Memory B cell (primary cell): ENCODE data around the gene ESPNL.
"Not testable (repeated sequence)": the region's sequence is repeated elsewhere in the genome, so short reads cannot be mapped to it uniquely, and the experiment has no call there.

ENCODE experiments used
- ATAC-seq: fragments of 150-1000 bp; cut with Tn5 transposase; 2 replicates; pipeline ENCODE4 v1.10.0; 2021; ENCODE audit warnings: low read depth, mild to moderate bottlenecking, moderate library complexity
- DNase-seq, 2 donors: peaks; one replicate each; pipeline ENCODE4 v3.0.0; 2022; ENCODE audit warnings: low spot score in 2 of 2
- H3K27ac Mint-ChIP-seq: one replicate; pipeline ENCODE4 v1.8.0; 2022; ENCODE audit warnings: mild to moderate bottlenecking, moderate library complexity, mixed read lengths
- H3K27me3 Mint-ChIP-seq: one replicate; pipeline ENCODE4 v1.8.0; 2022; ENCODE audit warnings: mixed read lengths
- H3K36me3 Mint-ChIP-seq: one replicate; pipeline ENCODE4 v1.8.0; 2022; ENCODE audit warnings: mild to moderate bottlenecking, mixed read lengths
- H3K4me1 Mint-ChIP-seq: one replicate; pipeline ENCODE4 v1.8.0; 2022; ENCODE audit warnings: mixed read lengths
- H3K4me3 Mint-ChIP-seq: one replicate; pipeline ENCODE4 v1.8.0; 2022; ENCODE audit warnings: mild to moderate bottlenecking, moderate library complexity, mixed read lengths
- H3K9me3 Mint-ChIP-seq: one replicate; pipeline ENCODE4 v1.8.0; 2022; ENCODE audit warnings: mixed read lengths

Gene ESPNL

GRCh38 chr2:238107525-238108422, 7.6 kb downstream of the ESPNL start:
- peak overlapping the region; percentile 98 for H3K4me3 Mint-ChIP-seq
- peak overlapping the region; percentile 99 for H3K27ac Mint-ChIP-seq
- H3K9me3 Mint-ChIP-seq = peaks cover 3% of the 10 kb centered on the region
- peaks cover 6% of the 10 kb centered on the region for H3K36me3 Mint-ChIP-seq
- H3K27me3 Mint-ChIP-seq = no peaks in the 10 kb centered on the region
- DNase-seq (peak; percentile 72 to 82), ATAC-seq (peak; percentile 94)
- H3K4me1 Mint-ChIP-seq = peaks cover 27% of the 10 kb centered on the region

DNA sequence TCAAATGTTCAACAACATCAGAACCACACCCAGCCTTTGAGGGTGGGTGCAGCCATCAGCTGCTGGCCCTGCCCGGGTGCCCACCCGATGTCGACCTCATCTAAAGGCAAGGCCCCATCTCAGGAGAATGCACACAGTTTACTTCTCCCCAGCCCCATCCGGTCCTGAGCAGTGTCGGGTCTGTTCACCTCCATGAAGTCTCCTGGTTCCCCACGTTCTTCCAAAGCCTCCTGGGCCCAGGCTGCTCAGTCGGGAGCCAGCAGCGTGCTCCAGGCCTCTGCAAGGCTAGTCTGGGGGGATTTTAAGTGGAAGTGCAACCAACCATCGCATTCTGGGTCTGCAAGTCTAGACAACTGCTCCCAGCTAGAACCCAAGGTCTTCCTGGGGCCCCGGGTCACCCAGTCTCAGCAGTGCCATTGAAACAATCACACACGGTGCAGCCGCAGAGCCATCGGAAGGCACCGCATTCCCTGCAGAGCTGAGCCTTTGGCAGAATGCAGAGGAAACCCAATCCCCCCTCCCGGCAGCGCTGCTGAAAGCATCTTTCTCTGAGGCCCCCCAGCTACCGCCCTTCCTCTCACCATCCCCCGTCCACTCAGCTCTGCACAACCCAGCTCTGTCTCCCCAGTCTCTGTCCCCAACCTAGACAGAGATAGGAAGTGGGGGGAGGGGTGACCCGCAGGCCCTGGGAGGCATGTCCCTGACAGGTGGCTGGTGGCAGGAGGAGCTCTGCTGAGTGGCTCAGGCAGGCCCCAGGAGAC, 8.5 kb downstream of the ESPNL start:
- Mint-ChIP-seq H3K4me3 (peak overlapping the region; percentile 98), H3K36me3 (peaks cover 11% of the 10 kb centered on the region), H3K27me3 (no peaks in the 10 kb centered on the region), H3K9me3 (peaks cover 7% of the 10 kb centered on the region), H3K4me1 (peaks cover 27% of the 10 kb centered on the region), H3K27ac (peak overlapping the region; percentile 99)
- ATAC-seq (peak; percentile 36), DNase-seq (no peak)

GRCh38 chr2:238113611-238114010, 13.5 kb downstream of the ESPNL start:
- Mint-ChIP-seq H3K27me3 (peaks cover 7% of the 10 kb centered on the region), H3K36me3 (peaks cover 19% of the 10 kb centered on the region), H3K27ac (no peak overlapping the region), H3K9me3 (peaks cover 7% of the 10 kb centered on the region), H3K4me1 (peaks cover 20% of the 10 kb centered on the region), H3K4me3 (no peak overlapping the region)
- ATAC-seq (no peak), DNase-seq (no peak)

DNA sequence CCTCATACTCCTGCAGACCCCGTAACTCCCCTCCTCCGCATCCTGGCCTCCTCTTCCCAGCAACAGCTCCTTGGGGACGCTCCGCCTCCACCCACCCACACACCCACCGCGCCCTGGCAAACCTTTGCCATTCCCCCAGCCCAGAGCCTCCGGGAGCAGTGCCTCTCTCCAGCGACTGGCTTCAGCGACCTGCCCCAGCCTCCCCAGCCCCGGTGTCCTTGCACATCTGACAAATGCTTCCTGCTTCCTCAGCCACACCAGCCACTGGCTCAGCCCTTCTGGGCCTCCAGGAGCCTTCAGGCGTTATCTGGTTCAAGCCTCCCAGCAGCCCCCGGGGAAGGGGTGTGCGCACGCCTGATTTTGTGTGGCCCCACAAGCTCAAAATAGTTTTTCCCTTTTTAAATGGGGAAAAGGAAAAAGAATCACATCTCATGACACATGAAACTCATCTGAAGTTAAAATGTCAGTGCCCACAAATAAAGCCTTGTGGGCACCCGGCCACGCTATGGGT, 14.2 kb downstream of the ESPNL start:
- peaks cover 7% of the 10 kb centered on the region for H3K27me3 Mint-ChIP-seq
- no peak for ATAC-seq
- peaks cover 20% of the 10 kb centered on the region for H3K4me1 Mint-ChIP-seq
- H3K27ac Mint-ChIP-seq = no peak overlapping the region
- peaks cover 22% of the 10 kb centered on the region for H3K36me3 Mint-ChIP-seq
- peaks cover 7% of the 10 kb centered on the region for H3K9me3 Mint-ChIP-seq
- no peak overlapping the region for H3K4me3 Mint-ChIP-seq
- no peak for DNase-seq

DNA sequence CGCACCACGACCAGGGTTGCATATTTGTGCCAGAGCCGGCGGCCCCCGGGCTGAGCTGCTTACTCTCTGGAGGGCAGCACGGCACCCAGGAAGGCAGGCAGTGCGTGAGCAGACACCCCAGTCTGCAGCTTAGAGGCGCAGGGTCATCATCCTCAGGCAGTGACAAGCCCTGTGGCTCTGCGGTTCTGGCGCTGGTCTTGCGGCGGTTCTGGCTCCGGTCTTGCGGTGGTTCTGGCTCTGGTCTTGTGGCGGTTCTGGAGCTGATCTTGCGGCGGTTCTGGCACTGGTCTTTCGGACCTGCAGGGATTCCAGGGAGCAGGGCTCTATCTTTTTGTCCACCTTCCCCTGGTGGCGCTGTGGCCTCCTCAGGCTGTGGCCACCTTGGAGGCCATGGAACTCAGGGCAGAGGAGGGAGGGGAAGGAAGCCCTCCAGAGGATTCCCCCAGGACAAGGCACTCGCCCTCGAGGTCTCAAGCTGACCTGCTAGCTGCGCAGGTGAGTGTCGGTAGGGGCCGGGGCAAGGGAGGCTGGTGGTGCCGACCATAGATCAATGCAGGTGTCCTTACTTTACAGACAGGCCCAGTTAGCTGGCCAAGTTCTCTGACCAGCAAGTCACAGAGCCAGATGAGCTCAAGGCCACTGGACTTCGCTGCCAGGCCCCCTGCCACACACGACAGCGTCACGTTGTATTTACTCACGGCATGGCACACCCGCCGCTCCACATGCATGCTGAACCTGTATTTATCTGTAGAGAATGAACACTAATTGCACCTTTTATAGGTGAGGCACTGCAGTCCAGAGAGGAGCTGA, 14.9 kb downstream of the ESPNL start:
- Mint-ChIP-seq H3K9me3 (peaks cover 7% of the 10 kb centered on the region), H3K4me3 (no peak overlapping the region), H3K4me1 (peaks cover 22% of the 10 kb centered on the region), H3K27ac (no peak overlapping the region), H3K27me3 (peaks cover 7% of the 10 kb centered on the region), H3K36me3 (peaks cover 22% of the 10 kb centered on the region)
- no peak for ATAC-seq
- DNase-seq = no peak

DNA sequence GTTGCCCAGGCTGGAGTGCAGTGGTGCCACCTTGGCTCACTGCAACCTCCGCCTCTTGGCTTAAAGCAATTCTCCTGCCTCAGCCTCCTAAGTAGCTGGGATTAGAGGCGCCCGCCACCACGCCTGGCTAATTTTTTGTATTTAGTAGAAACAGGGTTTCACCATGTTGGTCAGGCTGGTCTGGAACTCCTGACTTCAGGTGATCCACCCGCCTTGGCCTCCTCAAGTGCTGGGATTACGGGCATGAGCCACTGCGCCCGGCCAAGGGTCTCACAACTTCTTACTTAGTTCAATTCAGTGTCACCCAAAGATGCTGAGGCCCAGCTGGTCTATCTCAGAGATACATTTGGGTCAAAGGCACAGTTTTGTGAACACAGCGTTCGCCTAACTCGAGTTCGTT, 15.6 kb downstream of the ESPNL start:
- not testable (repeated sequence) for DNase-seq, H3K9me3 Mint-ChIP-seq, ATAC-seq, H3K27me3 Mint-ChIP-seq, H3K4me3 Mint-ChIP-seq, H3K27ac Mint-ChIP-seq
- peaks cover 22% of the 10 kb centered on the region for H3K36me3 Mint-ChIP-seq
- H3K4me1 Mint-ChIP-seq = peaks cover 22% of the 10 kb centered on the region

DNA sequence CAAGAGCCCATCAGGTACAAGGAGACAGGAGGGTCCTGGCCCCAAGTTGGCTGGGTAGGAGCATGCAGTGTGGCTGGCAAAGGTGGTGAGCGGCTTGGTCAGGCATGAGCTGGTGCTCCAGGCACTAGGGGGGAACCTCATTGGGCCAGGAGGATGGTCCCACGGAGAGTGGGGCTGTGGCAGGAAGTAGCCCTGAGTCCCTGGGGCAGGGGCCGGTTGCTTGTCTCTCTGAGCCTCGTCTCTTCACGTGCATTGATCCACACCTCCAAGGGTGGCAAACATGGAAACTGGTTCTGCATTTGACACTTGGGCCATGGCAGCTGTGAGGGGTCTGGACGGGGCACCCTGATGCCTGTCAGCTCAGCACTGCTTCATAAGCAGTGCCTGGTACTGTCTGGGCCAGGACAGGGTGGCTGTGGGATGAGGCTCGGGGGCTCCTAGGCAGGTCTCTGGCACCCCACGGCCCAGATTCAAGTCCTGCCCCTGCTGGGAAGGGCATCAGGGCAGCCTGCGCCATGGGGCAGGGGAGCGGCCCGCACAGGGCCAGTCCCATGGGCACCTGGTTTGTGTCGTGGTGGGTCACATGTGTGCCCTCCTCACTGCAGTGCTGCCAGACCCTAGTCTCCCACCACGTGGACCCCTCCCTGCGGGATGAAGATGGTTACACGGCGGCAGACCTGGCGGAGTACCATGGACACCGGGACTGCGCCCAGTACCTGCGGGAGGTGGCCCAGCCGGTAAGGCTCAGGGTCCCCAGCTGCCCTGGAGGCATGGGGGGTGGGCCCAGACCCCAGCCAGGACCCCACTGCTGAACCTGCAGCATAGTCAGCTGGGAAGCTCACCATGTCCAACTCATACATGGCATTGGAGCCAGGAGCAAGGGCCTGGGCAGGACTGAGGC, 16.4 kb downstream of the ESPNL start:
- peaks cover 22% of the 10 kb centered on the region for H3K4me1 Mint-ChIP-seq
- H3K36me3 Mint-ChIP-seq = peaks cover 22% of the 10 kb centered on the region
- peaks cover 7% of the 10 kb centered on the region for H3K27me3 Mint-ChIP-seq
- ATAC-seq (no peak), DNase-seq (no peak)
- peaks cover 6% of the 10 kb centered on the region for H3K9me3 Mint-ChIP-seq
- H3K4me3 Mint-ChIP-seq = no peak overlapping the region
- no peak overlapping the region for H3K27ac Mint-ChIP-seq

GRCh38 chr2:238117199-238118154, 17.3 kb downstream of the ESPNL start:
- DNase-seq (no peak), ATAC-seq (no peak)
- peaks cover 22% of the 10 kb centered on the region for H3K4me1 Mint-ChIP-seq
- H3K36me3 Mint-ChIP-seq = peaks cover 19% of the 10 kb centered on the region
- H3K27ac Mint-ChIP-seq = no peak overlapping the region
- peaks cover 6% of the 10 kb centered on the region for H3K9me3 Mint-ChIP-seq
- no peak overlapping the region for H3K4me3 Mint-ChIP-seq
- peaks cover 7% of the 10 kb centered on the region for H3K27me3 Mint-ChIP-seq

- H3K4me1 Mint-ChIP-seq = peaks cover 19% of the 10 kb centered on the region
- no peak overlapping the region for H3K27ac Mint-ChIP-seq
- H3K27me3 Mint-ChIP-seq = peaks cover 7% of the 10 kb centered on the region
- H3K9me3 Mint-ChIP-seq = no peaks in the 10 kb centered on the region
- peaks cover 7% of the 10 kb centered on the region for H3K36me3 Mint-ChIP-seq
- DNase-seq (no peak), ATAC-seq (peak; percentile 73)
- H3K4me3 Mint-ChIP-seq = no peak overlapping the region
Observed at GRCh38 chr2:238119756-238120462, 19.8 kb downstream of the ESPNL start.

- peaks cover 19% of the 10 kb centered on the region for H3K4me1 Mint-ChIP-seq
- H3K27me3 Mint-ChIP-seq = peaks cover 7% of the 10 kb centered on the region
- no peak overlapping the region for H3K4me3 Mint-ChIP-seq
- no peaks in the 10 kb centered on the region for H3K9me3 Mint-ChIP-seq
- no peak overlapping the region for H3K27ac Mint-ChIP-seq
- DNase-seq = no peak
- peaks cover 7% of the 10 kb centered on the region for H3K36me3 Mint-ChIP-seq
- ATAC-seq = no peak
Observed at GRCh38 chr2:238120463-238121298, 20.5 kb downstream of the ESPNL start.
